SK-N-SH treated with all-trans-retinoic acid at 6 μM for 48 hours (cell line): ENCODE data around the gene ARID1B.

Experiments
- ATAC-seq: fragments of 200-7000 bp; cut with Tn5 transposase; 3 replicates; pipeline ENCODE4 v1.9.1; 2020; ENCODE audit warnings: mild to moderate bottlenecking, moderate library complexity
- ARNTL ChIP-seq: fragments of 450-650 bp; formaldehyde crosslinking; IDR thresholded peaks from 2 replicates; pipeline ENCODE4 v1.5.0; 2020; ENCODE audit warnings: low read depth, mild to moderate bottlenecking, moderate library complexity, borderline replicate concordance
- CSDC2 ChIP-seq: fragments of 250-450 bp; sonication (Bioruptor Pico); IDR thresholded peaks from 2 replicates; pipeline ENCODE4 v1.5.0; 2020; ENCODE audit warnings: mild to moderate bottlenecking, moderate library complexity
- ESRRG ChIP-seq: fragments of 250-450 bp; sonication (Bioruptor Pico); IDR thresholded peaks from 2 replicates; pipeline ENCODE4 v1.6.1; 2021; ENCODE audit warnings: mild to moderate bottlenecking
- ISL1 ChIP-seq: fragments of 250-450 bp; sonication (Bioruptor Pico); IDR thresholded peaks from 2 replicates; pipeline ENCODE4 v2.1.2; 2022; ENCODE audit warnings: mild to moderate bottlenecking, moderate library complexity
- OSR1 ChIP-seq: fragments of 250-450 bp; sonication (Bioruptor Pico); IDR thresholded peaks from 2 replicates; pipeline ENCODE4 v1.8.0; 2022; ENCODE audit warnings: moderate library complexity, mild to moderate bottlenecking, inconsistent platforms
- PATZ1 ChIP-seq: fragments of 250-450 bp; sonication (Bioruptor Pico); IDR thresholded peaks from 2 replicates; pipeline ENCODE4 v1.8.0; 2020; ENCODE audit warnings: mild to moderate bottlenecking, moderate library complexity, borderline replicate concordance
- POU6F1 ChIP-seq: fragments of 250-450 bp; sonication (Bioruptor Pico); IDR thresholded peaks from 2 replicates; pipeline ENCODE4 v1.8.0; 2021; ENCODE audit warnings: low read depth, mild to moderate bottlenecking, moderate library complexity, borderline replicate concordance
- PPARA ChIP-seq: fragments of 250-450 bp; sonication (Bioruptor Pico); IDR thresholded peaks from 2 replicates; pipeline ENCODE4 v1.5.0; 2020; ENCODE audit warnings: mild to moderate bottlenecking, borderline replicate concordance
- RARB ChIP-seq: fragments of 250-450 bp; sonication (Bioruptor Pico); IDR thresholded peaks from 2 replicates; pipeline ENCODE4 v1.8.0; 2021; ENCODE audit warnings: mild to moderate bottlenecking, moderate library complexity
- TCF4 ChIP-seq: fragments of 250-450 bp; sonication (Bioruptor Pico); IDR thresholded peaks from 2 replicates; pipeline ENCODE4 v1.8.0; 2021; ENCODE audit warnings: mild to moderate bottlenecking, moderate library complexity, borderline replicate concordance
- TOX ChIP-seq: fragments of 250-450 bp; sonication (Bioruptor Pico); IDR thresholded peaks from 2 replicates; pipeline ENCODE4 v1.8.0; 2021; ENCODE audit warnings: mild to moderate bottlenecking, moderate library complexity, borderline replicate concordance
- ZC3H10 ChIP-seq: fragments of 250-450 bp; sonication (Bioruptor Pico); IDR thresholded peaks from 2 replicates; pipeline ENCODE4 v1.5.1; 2021; ENCODE audit warnings: mild to moderate bottlenecking, moderate library complexity
- ZFP3 ChIP-seq: fragments of 250-450 bp; sonication (Bioruptor Pico); IDR thresholded peaks from 2 replicates; pipeline ENCODE4 v1.5.0; 2020; ENCODE audit warnings: mild to moderate bottlenecking, moderate library complexity
- ZFP30 ChIP-seq: fragments of 450-650 bp; formaldehyde crosslinking; IDR thresholded peaks from 2 replicates; pipeline ENCODE4 v1.5.0; 2022; ENCODE audit warnings: mild to moderate bottlenecking, moderate library complexity
- ZNF565 ChIP-seq: fragments of 450-650 bp; formaldehyde crosslinking; conservative IDR thresholded peaks from 2 replicates; pipeline ENCODE4 v1.5.0; 2020; ENCODE audit warnings: low read depth, mild to moderate bottlenecking, moderate library complexity
- ZNF70 ChIP-seq: fragments of 450-650 bp; formaldehyde crosslinking; IDR thresholded peaks from 2 replicates; pipeline ENCODE4 v1.5.0; 2020; ENCODE audit warnings: mild to moderate bottlenecking, moderate library complexity
- ZNF8 ChIP-seq: fragments of 450-650 bp; formaldehyde crosslinking; IDR thresholded peaks from 2 replicates; pipeline ENCODE4 v1.5.0; 2020; ENCODE audit warnings: mild to moderate bottlenecking, moderate library complexity
- TF ChIP-seq, protein P1 (sequence below): fragments of 250-450 bp; sonication (Bioruptor Pico); IDR thresholded peaks from 2 replicates; pipeline ENCODE4 v1.5.0; 2020; ENCODE audit warnings: mild to moderate bottlenecking, moderate library complexity
- TF ChIP-seq, protein P2 (sequence below): fragments of 250-450 bp; sonication (Bioruptor Pico); IDR thresholded peaks from 2 replicates; pipeline ENCODE4 v1.5.1; 2021; ENCODE audit warnings: mild to moderate bottlenecking, moderate library complexity
- TF ChIP-seq, protein P3 (sequence below): fragments of 250-450 bp; sonication (Bioruptor Pico); IDR thresholded peaks from 2 replicates; pipeline ENCODE4 v1.5.1; 2020; ENCODE audit warnings: low read depth, mild to moderate bottlenecking, moderate library complexity

Gene ARID1B

GRCh38 chr6:156934069-156934460 lies 156.9 kb downstream of the ARID1B start (continued):
- TF ChIP-seq TOX (CRISPR knock-in tag) (no peak), ZNF70 (CRISPR knock-in tag) (no peak), PATZ1 (CRISPR knock-in tag) (no peak)

DNA sequence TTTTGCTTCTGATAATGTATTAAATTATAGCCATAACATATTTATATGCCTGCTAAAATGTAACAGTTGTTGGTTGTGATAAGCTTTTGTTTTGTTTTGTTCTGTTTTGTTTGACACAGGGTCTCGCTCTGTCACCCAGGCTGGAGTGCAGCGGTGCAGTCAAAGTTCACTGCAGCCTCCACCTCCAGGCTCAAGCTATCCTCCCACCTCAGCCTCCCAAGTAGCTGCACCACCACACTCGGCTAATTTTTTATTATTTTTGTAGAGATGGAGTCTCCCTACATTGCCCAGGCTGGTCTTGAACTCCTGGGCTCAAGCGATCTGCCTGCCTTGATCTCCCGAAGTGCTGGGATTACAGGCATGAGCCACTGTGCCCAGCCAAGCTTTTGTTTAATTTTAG lies 157.8 kb downstream of the ARID1B start:
- no peak for ATAC-seq
- TF ChIP-seq, protein P1, sequence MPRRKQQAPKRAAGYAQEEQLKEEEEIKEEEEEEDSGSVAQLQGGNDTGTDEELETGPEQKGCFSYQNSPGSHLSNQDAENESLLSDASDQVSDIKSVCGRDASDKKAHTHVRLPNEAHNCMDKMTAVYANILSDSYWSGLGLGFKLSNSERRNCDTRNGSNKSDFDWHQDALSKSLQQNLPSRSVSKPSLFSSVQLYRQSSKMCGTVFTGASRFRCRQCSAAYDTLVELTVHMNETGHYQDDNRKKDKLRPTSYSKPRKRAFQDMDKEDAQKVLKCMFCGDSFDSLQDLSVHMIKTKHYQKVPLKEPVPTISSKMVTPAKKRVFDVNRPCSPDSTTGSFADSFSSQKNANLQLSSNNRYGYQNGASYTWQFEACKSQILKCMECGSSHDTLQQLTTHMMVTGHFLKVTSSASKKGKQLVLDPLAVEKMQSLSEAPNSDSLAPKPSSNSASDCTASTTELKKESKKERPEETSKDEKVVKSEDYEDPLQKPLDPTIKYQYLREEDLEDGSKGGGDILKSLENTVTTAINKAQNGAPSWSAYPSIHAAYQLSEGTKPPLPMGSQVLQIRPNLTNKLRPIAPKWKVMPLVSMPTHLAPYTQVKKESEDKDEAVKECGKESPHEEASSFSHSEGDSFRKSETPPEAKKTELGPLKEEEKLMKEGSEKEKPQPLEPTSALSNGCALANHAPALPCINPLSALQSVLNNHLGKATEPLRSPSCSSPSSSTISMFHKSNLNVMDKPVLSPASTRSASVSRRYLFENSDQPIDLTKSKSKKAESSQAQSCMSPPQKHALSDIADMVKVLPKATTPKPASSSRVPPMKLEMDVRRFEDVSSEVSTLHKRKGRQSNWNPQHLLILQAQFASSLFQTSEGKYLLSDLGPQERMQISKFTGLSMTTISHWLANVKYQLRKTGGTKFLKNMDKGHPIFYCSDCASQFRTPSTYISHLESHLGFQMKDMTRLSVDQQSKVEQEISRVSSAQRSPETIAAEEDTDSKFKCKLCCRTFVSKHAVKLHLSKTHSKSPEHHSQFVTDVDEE = no peak
- TF ChIP-seq PPARA (no peak), TCF4 (no peak), ESRRG (CRISPR knock-in tag) (no peak), POU6F1 (no peak), ZC3H10 (no peak), RARB (CRISPR knock-in tag) (no peak), ZNF565 (CRISPR knock-in tag) (no peak), ISL1 (CRISPR knock-in tag) (no peak), ZNF8 (CRISPR knock-in tag) (no peak), ZFP30 (no peak), TOX (CRISPR knock-in tag) (no peak), ZNF70 (CRISPR knock-in tag) (no peak), CSDC2 (CRISPR knock-in tag) (no peak), ARNTL (CRISPR knock-in tag) (no peak), OSR1 (CRISPR knock-in tag) (no peak)
- TF ChIP-seq, protein P2, sequence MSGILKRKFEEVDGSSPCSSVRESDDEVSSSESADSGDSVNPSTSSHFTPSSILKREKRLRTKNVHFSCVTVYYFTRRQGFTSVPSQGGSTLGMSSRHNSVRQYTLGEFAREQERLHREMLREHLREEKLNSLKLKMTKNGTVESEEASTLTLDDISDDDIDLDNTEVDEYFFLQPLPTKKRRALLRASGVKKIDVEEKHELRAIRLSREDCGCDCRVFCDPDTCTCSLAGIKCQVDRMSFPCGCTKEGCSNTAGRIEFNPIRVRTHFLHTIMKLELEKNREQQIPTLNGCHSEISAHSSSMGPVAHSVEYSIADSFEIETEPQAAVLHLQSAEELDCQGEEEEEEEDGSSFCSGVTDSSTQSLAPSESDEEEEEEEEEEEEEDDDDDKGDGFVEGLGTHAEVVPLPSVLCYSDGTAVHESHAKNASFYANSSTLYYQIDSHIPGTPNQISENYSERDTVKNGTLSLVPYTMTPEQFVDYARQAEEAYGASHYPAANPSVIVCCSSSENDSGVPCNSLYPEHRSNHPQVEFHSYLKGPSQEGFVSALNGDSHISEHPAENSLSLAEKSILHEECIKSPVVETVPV = no peak
- TF ChIP-seq, protein P3, sequence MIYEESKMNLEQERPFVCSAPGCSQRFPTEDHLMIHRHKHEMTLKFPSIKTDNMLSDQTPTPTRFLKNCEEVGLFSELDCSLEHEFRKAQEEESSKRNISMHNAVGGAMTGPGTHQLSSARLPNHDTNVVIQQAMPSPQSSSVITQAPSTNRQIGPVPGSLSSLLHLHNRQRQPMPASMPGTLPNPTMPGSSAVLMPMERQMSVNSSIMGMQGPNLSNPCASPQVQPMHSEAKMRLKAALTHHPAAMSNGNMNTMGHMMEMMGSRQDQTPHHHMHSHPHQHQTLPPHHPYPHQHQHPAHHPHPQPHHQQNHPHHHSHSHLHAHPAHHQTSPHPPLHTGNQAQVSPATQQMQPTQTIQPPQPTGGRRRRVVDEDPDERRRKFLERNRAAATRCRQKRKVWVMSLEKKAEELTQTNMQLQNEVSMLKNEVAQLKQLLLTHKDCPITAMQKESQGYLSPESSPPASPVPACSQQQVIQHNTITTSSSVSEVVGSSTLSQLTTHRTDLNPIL = no peak

DNA sequence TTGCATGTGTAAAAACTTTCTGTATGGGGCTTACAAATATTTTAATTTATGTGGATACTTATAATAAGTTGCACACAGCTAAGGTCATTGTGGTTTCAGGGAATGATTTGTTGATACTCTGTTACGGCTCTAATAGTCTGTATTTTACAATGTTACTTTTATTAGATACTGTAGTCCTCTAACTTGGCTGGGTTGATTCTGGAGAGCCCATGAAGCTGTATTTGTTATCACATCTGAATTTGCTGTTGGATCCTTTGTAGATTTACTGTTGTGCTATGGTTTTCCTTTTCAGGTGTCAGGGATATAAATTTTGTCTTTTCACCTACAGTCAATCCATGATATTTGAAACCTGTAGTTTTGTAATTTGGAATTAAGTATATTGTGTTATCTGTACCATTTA lies 161.0 kb downstream of the ARID1B start:
- no peak for TF ChIP-seq PPARA
- no peak for TF ChIP-seq ARNTL (CRISPR knock-in tag)
- TF ChIP-seq ZNF8 (CRISPR knock-in tag) = no peak
- no peak for TF ChIP-seq ZC3H10
- TF ChIP-seq ISL1 (CRISPR knock-in tag) = no peak
- TF ChIP-seq CSDC2 (CRISPR knock-in tag) = no peak
- TF ChIP-seq POU6F1 = no peak
- no peak for TF ChIP-seq TCF4
- TF ChIP-seq ZFP3 = no peak
- ATAC-seq = no peak
